Fibroblast of lung (primary cell): Measurements from ENCODE around the gene TMC1. TPM values are rescaled to one million over a fixed set of nuclear protein-coding genes. Genes with fewer than 3 reads are reported as not detected.

ENCODE experiments used
- DNase-seq, 2 donors: peaks; one replicate each; pipeline versions ENCODE4 v3.0.0 to v3.0.0-alpha.2; 2010; ENCODE audit warnings: low read depth in 2 of 2
- H2AFZ ChIP-seq: 2 replicates; pipeline ENCODE4 v1.5.1; 2012; ENCODE audit warnings: low read length, control low read depth, inconsistent platforms
- H3K27ac ChIP-seq: 2 replicates; pipeline ENCODE4 v1.5.1; 2011; ENCODE audit warnings: low read length, control low read depth; ENCODE audit not compliant: insufficient read depth
- H3K27me3 ChIP-seq: 2 replicates; pipeline ENCODE4 v1.5.1; 2011; ENCODE audit warnings: mild to moderate bottlenecking, low read length; ENCODE audit not compliant: control insufficient read depth, insufficient read depth
- H3K36me3 ChIP-seq: 2 replicates; pipeline ENCODE4 v1.5.1; 2011; ENCODE audit warnings: low read length; ENCODE audit not compliant: control insufficient read depth, insufficient read depth
- H3K4me1 ChIP-seq: 2 replicates; pipeline ENCODE4 v1.5.1; 2011; ENCODE audit warnings: low read length; ENCODE audit not compliant: control insufficient read depth, insufficient read depth; ENCODE audit errors: extremely low read depth
- H3K4me2 ChIP-seq: 2 replicates; pipeline ENCODE4 v1.5.1; 2011; ENCODE audit warnings: low read length, control low read depth; ENCODE audit not compliant: insufficient read depth; ENCODE audit errors: extremely low read depth
- H3K4me3 ChIP-seq, 4 experiments: fragments of 200-600 bp in 1 of 4; sonication (generic) in 1 of 4; replicated peaks in 1 of 4; 2 replicates each; pipeline ENCODE4 v1.5.1; 2011 to 2016; ENCODE audit warnings: low read length in 4 of 4, low read depth in 3 of 4, mild to moderate bottlenecking in 3 of 4, control low read depth in 2 of 4, inconsistent platforms in 1 of 4, mixed read lengths in 1 of 4; ENCODE audit not compliant: insufficient read depth in 1 of 4; ENCODE audit errors: control extremely low read depth in 1 of 4
- H3K79me2 ChIP-seq: 2 replicates; pipeline ENCODE4 v1.5.1; 2012; ENCODE audit warnings: mild to moderate bottlenecking, low read length, inconsistent platforms; ENCODE audit not compliant: control insufficient read depth, insufficient read depth
- H3K9ac ChIP-seq: 2 replicates; pipeline ENCODE4 v1.5.1; 2011; ENCODE audit warnings: mild to moderate bottlenecking, low read length, control low read depth; ENCODE audit not compliant: insufficient read depth
- H3K9me3 ChIP-seq: 2 replicates; pipeline ENCODE4 v1.5.1; 2012; ENCODE audit warnings: low read depth, low read length; ENCODE audit not compliant: control insufficient read depth, insufficient read depth
- H4K20me1 ChIP-seq: 2 replicates; pipeline ENCODE4 v1.5.1; 2011; ENCODE audit warnings: low read length; ENCODE audit not compliant: control insufficient read depth, insufficient read depth; ENCODE audit errors: extremely low read depth
- CTCF ChIP-seq, 2 donors: IDR thresholded peaks in 1 of 2; conservative IDR thresholded peaks in 1 of 2; 1 replicate in 1 of 2; 2 replicates in 1 of 2; pipeline ENCODE4 v1.5.1; 2011 to 2012; ENCODE audit warnings: low read length in 2 of 2, control low read depth in 1 of 2, inconsistent platforms in 1 of 2, low read depth in 1 of 2, mild to moderate bottlenecking in 1 of 2
- EZH2 ChIP-seq: IDR thresholded peaks from 2 replicates; pipeline ENCODE4 v1.5.1; 2012; ENCODE audit warnings: low read length, control low read depth, mild to moderate bottlenecking; ENCODE audit errors: missing control alignments
- polyA plus RNA-seq, 2 donors: library from polyadenylated mRNA; depleted of rRNA in 1 of 2; stranded (reverse) in 1 of 2; unstranded in 1 of 2; fragments of >200 nt; gene quantifications; 2 replicates each; pipeline ENCODE4 v1.2.1, GENCODE V29; 2011 to 2012; ENCODE audit warnings: missing spikeins in 1 of 2
- total RNA-seq: library from RNA; depleted of rRNA; stranded (reverse); fragments of >200 nt; gene quantifications from 2 replicates; pipeline ENCODE4 v1.2.1, GENCODE V29; 2014

TMC1 gene
- total and polyA plus RNA-seq, 2 donors (not counting 1 experiment from before 2014, with no cell fraction given), result 0.27 to 0.33 TPM

DNA sequence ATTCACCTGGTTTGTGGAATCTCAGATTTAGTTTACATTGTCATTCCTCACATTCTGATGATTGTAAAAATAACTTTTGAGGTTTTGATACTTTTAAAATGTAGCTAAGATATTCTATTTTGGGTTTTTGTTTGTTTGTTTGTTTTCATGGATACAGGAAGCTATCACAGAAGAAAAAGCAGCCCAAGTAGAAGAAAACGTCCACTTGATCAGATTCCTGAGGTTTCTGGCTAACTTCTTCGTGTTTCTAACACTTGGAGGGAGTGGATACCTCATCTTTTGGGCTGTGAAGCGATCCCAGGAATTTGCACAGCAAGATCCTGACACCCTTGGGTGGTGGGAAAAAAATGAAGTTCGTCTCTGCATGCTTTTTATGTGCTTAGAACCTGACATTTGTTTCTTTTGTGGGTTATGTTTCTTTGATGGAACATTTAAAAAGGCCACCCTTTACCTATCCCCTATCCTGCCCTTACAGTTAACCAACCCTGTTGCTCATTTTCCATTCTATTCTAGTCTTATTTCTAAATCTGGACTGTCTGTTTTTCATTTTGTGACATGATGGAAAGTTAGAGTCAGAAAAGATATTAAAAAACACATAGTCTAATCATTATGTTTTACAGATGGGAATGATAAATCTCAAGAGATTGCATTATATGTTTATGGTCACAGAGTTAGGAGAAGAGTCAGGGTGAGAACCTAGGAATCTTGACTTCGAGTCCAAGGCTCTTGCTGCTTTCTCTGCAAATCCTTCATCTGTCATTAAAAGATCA, 267.7 kb downstream of the TMC1 start:
- H3K4me2 ChIP-seq, result no peak overlapping the region
- H4K20me1 ChIP-seq, result no peaks in the 10 kb centered on the region
- peak in 1 of 2 donors; percentile 57 for DNase-seq
- H3K9ac ChIP-seq, result no peak overlapping the region
- no peaks in the 10 kb centered on the region for H3K27me3 ChIP-seq
- TF ChIP-seq CTCF (conservative IDR thresholded peaks at IDR 0.05 in 1 of 2, IDR thresholded peaks at IDR 0.05 in 1 of 2; ENCODE audit: low read depth in 1 of 2, low read length in 2 of 2) (no peak), EZH2 (no peak)
- H2AFZ ChIP-seq, result no peak overlapping the region
- no peaks in the 10 kb centered on the region for H3K36me3 ChIP-seq
- H3K9me3 ChIP-seq, result no peaks in the 10 kb centered on the region
- no peak overlapping the region for H3K27ac ChIP-seq
- H3K4me1 ChIP-seq, result no peaks in the 10 kb centered on the region
- H3K4me3 ChIP-seq, result no peak overlapping the region
- H3K79me2 ChIP-seq, result no peaks in the 10 kb centered on the region

GRCh38 chr9:72789885-72790284, 268.5 kb downstream of the TMC1 start:
- Histone ChIP-seq H2AFZ (no peak overlapping the region), H3K4me2 (no peak overlapping the region), H3K27me3 (no peaks in the 10 kb centered on the region), H3K27ac (no peak overlapping the region), H3K36me3 (no peaks in the 10 kb centered on the region), H3K4me3 (no peak overlapping the region), H3K4me1 (no peaks in the 10 kb centered on the region), H3K9ac (no peak overlapping the region), H4K20me1 (no peaks in the 10 kb centered on the region), H3K79me2 (no peaks in the 10 kb centered on the region), H3K9me3 (no peaks in the 10 kb centered on the region)
- TF ChIP-seq EZH2 (no peak), CTCF (conservative IDR thresholded peaks at IDR 0.05 in 1 of 2, IDR thresholded peaks at IDR 0.05 in 1 of 2; ENCODE audit: low read depth in 1 of 2, low read length in 2 of 2) (no peak)
- no peak for DNase-seq

DNA sequence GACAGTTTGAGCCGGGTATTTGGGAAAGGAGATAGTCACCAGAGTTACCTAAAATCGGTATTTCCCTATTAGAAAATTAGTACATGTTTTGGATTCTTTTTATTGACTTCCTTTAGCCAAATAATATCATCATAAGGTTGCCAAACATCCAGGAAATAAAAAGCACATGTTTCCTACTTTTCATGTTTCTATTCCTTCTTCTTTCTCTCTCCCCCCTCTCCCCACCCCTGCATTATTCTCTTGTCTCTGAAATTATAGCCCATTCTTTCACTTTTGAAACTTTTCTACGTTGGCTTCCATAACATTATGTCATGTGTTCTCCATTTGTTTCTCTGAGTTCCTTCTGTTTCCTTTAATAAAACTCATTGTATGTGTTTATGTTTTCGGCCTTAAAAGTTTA, 269.6 kb downstream of the TMC1 start:
- no peaks in the 10 kb centered on the region for H3K9me3 ChIP-seq
- no peak overlapping the region for H3K4me2 ChIP-seq
- H3K4me1 ChIP-seq, result no peaks in the 10 kb centered on the region
- no peaks in the 10 kb centered on the region for H3K36me3 ChIP-seq
- H3K4me3 ChIP-seq, result no peak overlapping the region
- no peaks in the 10 kb centered on the region for H3K79me2 ChIP-seq
- no peak overlapping the region for H3K27ac ChIP-seq
- no peaks in the 10 kb centered on the region for H4K20me1 ChIP-seq
- no peak overlapping the region for H3K9ac ChIP-seq
- no peaks in the 10 kb centered on the region for H3K27me3 ChIP-seq
- no peak for DNase-seq
- TF ChIP-seq CTCF (conservative IDR thresholded peaks at IDR 0.05 in 1 of 2, IDR thresholded peaks at IDR 0.05 in 1 of 2; ENCODE audit: low read depth in 1 of 2, low read length in 2 of 2), result no peak
- no peak for TF ChIP-seq EZH2
- H2AFZ ChIP-seq, result no peak overlapping the region
